GM18858 (cell line): Measurements from ENCODE around the gene MGAT4A.

Experiments used
- ATAC-seq: cut with Tn5 transposase; IDR thresholded peaks from one replicate; pipeline ENCODE4 v1.9.1; 2021; ENCODE audit not compliant: unreplicated experiment

The MGAT4A gene

GRCh38 chr2:98731041-98731893, at the start of gene MGAT4A:
TSS of gene MGAT4A (minus strand) at chr2:98731132. CDS start at chr2:98726332, 4,800 bp downstream.
- ATAC-seq: peak; percentile 64

- no peak for ATAC-seq
Observed at GRCh38 chr2:98778741-98779483, 48.0 kb upstream of the MGAT4A start.

- ATAC-seq: no peak
Observed at GRCh38 chr2:98778151-98778550, 47.2 kb upstream of the MGAT4A start.

GRCh38 chr2:98777710-98778109, 46.8 kb upstream of the MGAT4A start:
- ATAC-seq: no peak

GRCh38 chr2:98777076-98777475, 46.1 kb upstream of the MGAT4A start:
- ATAC-seq: no peak

GRCh38 chr2:98776136-98776535, 45.2 kb upstream of the MGAT4A start:
- ATAC-seq: no peak

- ATAC-seq: no peak
Observed at GRCh38 chr2:98775146-98775986, 44.4 kb upstream of the MGAT4A start.

GRCh38 chr2:98773907-98774306, 43.0 kb upstream of the MGAT4A start:
- ATAC-seq: no peak

GRCh38 chr2:98773169-98773568, 42.2 kb upstream of the MGAT4A start:
- no peak for ATAC-seq

- no peak for ATAC-seq
Observed at GRCh38 chr2:98772536-98772935, 41.6 kb upstream of the MGAT4A start.

- ATAC-seq: no peak
Observed at GRCh38 chr2:98771721-98772524, 41.0 kb upstream of the MGAT4A start.

- no peak for ATAC-seq
Observed at GRCh38 chr2:98771264-98771663, 40.3 kb upstream of the MGAT4A start.

- ATAC-seq: no peak
Observed at GRCh38 chr2:98769784-98770183, 38.9 kb upstream of the MGAT4A start.

GRCh38 chr2:98769114-98769476, 38.2 kb upstream of the MGAT4A start:
- no peak for ATAC-seq

- no peak for ATAC-seq
Observed at GRCh38 chr2:98768384-98769113, 37.6 kb upstream of the MGAT4A start.

GRCh38 chr2:98764499-98764898, 33.6 kb upstream of the MGAT4A start:
- no peak for ATAC-seq

GRCh38 chr2:98763209-98763951, 32.4 kb upstream of the MGAT4A start:
- ATAC-seq: no peak

GRCh38 chr2:98761909-98762308, 31.0 kb upstream of the MGAT4A start:
- ATAC-seq: no peak

- no peak for ATAC-seq
Observed at GRCh38 chr2:98761267-98761781, 30.4 kb upstream of the MGAT4A start.
